ENCODE measurements around the gene NEU4.
"Not testable (repeated sequence)": the region's sequence is repeated elsewhere in the genome, so short reads cannot be mapped to it uniquely, and the experiment has no call there.

Gene NEU4

DNA sequence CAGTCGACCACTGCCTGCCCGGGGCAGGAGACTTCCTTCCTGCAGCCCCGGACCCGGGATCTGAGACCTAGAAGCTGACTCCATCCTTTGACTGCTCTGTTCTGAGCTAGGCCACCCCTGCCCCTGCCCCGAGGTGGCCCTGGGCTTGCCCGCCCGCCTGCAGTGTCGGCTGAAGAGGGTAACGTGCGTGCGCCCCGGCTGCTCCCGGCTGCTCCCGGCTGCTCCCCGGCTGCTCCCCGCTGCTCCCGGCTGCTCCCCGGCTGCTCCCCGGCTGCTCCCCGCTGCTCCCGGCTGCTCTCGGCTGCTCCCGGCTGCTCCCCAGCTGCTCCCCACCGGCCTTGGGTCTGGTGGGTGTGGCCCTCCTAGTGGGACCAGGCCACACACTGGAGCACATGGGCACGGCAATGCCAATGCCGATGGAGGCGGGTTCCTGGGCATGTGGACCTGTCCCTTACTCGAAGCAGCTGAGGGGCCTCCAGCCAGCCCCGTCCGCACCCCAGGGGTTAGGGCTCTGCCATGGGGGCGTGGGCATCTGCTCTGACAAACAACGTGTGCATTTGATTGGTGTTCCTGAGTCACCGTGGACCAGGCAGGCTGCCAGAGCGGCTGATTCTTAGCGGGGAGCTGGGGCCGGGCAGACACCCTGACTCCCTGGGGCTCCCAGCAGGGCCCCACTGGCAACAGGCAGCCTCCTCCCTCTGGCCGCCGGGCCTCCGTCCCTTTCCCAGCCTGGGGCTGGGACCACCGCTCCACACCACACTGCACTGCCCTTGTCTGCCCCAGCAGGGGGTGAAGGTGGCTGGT is 34.4 kb upstream of the NEU4 start:
- peak; percentile 12 for DNase-seq (ENCODE audit: low read depth, low spot score)

DNA sequence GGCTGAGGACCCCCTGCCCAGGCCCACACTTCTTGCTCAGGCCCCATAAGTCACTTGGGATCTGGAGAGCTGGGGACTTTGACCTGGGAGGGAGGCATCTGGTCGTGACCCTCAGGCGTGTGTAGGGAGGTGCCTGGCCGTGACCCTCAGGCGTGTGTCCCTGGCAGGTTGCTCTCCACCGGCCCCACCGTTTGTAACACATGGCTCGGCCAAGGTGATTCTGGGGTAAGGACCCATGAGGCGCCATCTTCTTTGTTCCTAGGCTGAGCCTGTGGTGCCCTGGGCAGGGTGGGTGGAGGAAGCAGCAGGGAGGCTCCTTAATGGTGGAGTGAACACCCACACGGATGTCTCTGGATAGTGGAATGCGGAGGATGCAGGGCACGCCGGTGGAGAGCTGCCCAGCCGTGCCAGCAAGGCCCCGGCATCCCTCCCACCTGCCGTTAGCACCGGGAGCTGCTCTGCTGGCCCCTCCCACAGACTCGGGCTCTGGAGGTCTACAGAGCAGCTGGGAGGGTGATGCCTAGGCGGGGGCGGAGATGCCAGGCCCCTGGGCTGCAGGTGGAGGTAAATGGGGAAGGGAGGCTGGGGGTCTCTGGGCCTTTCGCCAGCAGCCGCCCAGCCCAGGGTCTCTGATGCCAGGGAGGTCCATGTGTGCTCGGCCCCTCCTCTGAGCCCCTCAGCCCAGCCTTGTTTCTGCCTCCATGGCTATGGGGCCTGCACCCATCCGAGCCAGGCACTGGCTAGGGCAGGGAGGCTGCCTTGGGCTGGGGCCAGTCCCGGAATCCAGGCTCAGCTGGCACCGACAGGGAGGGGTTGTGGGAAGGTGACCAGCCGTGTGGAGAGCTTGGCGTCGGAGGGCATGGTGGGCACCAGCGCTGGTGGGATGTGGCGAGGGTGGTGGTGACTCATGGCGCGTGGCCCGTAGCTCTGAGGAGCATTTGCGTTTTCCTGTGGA is 33.5 kb upstream of the NEU4 start:
- DNase-seq (ENCODE audit: low read depth, low spot score) = no peak

DNA sequence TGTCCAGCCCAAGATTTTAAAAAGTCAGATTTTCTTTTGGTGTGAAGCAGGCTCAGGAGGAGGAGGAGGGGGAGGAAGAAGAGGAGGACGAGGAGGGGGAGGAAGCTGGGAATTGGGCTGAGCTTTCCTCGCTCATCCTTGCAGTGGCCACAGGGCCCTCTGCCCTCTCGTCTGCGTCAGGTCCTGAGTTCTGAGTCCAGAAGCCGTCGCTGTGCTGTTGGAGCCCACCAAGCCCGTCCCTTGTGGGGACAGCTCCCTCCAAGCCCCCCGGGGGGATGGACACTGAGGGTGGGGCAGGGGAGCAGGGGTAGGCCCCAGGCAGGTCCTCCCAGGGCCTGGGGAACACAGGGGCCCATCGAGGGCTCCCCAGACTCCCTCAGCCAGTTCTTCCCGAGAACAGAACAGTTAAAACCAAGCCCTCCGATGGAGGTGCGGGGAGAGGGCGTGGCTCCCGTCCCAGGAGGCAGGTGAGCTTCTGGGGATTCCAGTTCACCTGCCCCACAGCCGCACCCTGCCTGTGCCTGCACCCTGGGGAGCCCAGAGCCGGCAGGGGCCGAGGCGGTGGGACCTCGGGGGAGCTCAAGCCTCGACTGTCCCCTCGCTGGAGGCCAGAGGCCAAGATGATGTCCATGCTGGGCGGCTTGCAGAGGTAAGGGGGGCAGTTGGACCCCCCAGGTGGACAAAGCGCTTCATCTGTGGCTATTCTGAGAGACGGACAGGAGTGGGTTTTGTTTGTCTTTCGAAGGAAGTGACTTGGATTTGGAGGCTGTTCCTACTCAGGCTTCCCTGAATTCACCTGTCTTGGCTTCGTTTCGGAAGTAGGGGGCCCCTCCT is 32.4 kb upstream of the NEU4 start, which contains the start of gene GAL3ST2:
TSS of gene GAL3ST2 (plus strand) at position 487 of the 834 bp plus-strand sequence. CDS start at position 621, 134 bp downstream.
- no peak for DNase-seq (ENCODE audit: low read depth, low spot score)

DNA sequence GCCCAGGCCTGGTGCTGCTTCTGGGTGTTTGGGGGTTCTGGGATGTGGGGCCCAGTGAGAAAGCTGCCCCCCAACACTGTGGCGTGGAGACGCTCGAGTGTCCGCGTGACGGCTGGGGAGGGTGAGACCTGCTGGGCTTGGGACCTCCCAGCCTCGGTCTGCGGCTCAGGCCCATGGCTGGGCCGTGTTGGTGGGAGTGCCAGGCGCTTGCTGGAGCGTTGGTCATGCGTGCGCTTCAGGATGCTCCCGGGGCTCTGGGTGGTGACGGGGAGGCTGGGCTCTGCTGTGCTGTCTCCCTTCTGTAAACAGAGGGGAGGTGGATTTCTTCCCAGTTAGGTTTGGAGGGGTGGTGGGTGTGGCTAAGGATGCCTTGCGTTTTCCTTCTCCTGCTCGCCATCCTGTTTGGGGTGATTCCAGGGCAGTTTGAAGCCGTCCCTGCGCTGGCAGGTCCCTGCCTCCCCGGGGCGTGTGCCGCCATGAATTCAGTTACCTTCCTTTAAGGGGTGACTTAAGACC is 31.8 kb upstream of the NEU4 start:
- no peak for DNase-seq (ENCODE audit: low read depth, low spot score)

DNA sequence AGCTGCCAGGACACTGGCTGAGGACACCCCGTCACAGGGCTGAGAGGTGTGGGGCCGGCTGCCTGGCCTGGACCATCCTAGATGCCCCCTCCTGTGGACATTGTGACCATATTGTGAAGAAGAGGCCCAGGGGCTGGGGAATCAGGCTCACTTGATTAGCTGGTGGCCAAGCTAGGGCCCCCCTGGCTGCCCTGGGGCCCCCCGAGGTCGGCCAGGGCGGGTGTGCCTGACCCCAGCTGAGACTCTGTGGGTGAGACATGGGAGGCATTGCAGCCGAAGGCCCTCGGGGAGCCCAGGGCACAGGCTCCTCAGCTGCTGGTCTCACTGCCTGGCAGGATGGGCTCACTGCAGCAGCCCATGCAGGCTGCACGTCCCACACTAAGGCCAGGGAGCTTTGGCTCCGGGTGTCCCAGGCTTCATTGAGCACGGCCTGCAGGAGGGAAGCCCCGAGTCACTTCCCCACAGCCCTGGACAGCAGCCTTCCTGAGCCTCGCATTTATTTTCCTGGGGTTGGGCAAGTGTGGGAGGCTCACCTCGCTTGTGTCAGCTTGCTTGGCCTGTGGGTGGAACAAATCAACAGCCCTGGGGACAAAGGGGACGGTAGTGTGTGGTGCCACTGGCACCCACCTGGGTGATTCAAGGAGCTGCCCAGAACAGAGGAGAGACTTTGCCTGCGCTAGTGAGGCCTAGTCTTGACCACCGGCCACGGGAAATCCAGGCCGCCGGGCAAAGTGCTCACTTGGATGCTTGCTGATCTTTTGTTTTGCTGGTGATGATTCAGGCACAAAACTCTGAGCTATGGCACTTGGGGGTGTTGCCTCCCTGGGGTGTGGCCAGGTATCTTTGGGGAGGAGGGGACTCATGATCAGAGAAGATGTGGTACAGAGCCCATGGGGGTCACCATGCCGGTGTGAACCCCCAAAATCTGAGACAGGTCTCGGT is 31.0 kb upstream of the NEU4 start:
- no peak for DNase-seq (ENCODE audit: low read depth, low spot score)

GRCh38 chr2:241780939-241781569 is 27.9 kb upstream of the NEU4 start:
- no peak for DNase-seq (ENCODE audit: low read depth, low spot score)

- not testable (repeated sequence) for DNase-seq (ENCODE audit: low read depth, low spot score)
Measured at GRCh38 chr2:241782053-241782452, 26.9 kb upstream of the NEU4 start.

- DNase-seq (ENCODE audit: low read depth, low spot score) = no peak
Measured at GRCh38 chr2:241788135-241788534, 20.9 kb upstream of the NEU4 start.

DNA sequence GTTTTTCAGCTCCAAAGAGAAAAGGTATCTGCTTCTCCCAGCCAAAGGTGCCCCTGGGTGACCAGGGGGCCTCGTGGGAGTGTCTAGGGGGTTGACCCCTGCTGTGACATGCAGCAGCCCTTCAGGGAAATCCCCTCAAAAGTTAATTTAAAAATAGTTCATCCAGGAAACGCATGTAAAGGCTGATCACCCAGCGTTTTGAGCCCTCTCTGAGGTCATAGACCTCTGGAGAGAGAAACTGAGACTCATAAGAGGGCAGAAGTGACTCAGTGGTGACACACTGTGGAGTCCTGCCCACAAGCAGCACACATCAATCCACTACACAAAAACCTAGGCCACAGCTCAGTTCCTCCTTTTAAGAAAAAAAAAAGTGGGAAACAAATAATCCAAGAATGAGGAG is 20.4 kb upstream of the NEU4 start:
- no peak for DNase-seq (ENCODE audit: low read depth, low spot score)

GRCh38 chr2:241791385-241791784 is 17.6 kb upstream of the NEU4 start:
- DNase-seq (ENCODE audit: low read depth, low spot score) = not testable (repeated sequence)

DNA sequence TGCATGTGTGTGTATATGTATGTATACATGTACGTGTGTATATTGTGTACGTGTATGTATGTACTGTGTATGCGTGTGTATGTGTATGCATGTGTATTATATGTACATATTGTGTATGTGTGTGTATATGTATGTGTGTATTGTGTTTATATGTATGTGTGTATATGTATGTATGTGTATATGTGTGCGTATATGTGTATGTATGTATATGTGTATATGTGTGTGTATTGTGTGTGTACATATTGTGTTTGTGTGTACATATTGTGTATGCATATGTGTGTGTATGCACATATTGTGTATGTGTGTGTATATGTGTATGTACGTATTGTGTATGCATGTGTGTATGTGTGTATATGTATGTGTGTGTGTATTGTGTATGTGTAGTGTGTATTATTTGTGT is 15.6 kb upstream of the NEU4 start:
- DNase-seq (ENCODE audit: low read depth, low spot score) = no peak

DNA sequence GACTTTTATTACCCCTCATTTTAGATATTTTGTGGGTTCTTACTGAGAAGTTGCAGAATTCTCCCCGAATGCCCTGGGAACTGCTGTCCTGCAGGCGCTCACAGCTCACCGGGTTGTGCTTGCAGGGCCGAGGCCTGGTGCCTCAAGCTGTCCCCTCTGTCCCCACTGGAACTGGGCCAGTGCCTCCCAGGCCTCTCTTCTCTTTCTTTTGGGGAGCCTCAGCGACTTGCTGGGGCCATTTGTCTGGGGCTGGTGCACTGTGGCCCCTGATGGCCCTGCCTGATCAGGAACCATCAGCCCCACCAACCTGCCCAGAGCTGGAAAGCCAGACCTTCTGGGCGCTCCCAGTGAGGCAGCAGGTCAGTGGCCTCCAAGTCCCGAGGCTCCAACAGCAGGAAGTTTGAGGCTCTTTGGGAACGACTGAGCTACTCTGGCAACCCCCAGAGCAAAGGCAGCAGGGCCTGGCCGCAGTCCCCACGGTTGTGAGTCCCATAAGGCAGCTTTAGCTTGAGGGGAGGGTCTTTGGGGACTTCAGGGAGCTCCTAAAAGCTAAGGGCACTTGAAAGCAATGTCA is 14.7 kb upstream of the NEU4 start:
- no peak for DNase-seq (ENCODE audit: low read depth, low spot score)

GRCh38 chr2:241795021-241795999 is 13.7 kb upstream of the NEU4 start:
- no peak for DNase-seq (ENCODE audit: low read depth, low spot score)

- DNase-seq (ENCODE audit: low read depth, low spot score) = no peak
Measured at GRCh38 chr2:241796209-241796608, 12.8 kb upstream of the NEU4 start.

DNA sequence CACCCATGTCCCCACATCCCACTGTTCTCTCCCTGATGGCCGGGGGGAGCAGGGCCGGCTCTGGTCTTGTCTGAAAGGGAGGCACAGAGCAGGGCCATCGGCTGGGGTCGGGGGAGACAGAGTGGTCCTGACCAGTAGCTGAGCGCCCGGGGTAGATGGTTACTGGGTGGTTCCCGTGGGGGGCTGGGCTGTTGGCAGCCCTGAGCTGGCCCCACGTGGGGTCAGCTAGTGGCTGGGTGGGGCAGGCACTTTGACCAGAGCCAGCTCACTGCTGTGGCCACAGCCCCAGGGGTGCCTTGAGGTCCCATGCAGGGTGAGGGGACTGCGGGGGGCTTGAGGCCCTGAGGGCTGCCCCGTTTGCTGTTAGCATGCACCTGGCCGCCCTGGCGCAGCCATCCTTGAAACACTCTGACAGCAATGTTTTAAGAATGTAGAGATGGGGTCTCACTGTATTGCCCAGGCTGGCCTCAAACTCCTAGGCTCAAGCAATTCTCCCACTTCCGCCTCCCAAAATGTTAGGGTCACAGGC is 12.3 kb upstream of the NEU4 start:
- no peak for DNase-seq (ENCODE audit: low read depth, low spot score)

- DNase-seq (ENCODE audit: low read depth, low spot score) = no peak
Measured at GRCh38 chr2:241797441-241798080, 11.4 kb upstream of the NEU4 start.

DNA sequence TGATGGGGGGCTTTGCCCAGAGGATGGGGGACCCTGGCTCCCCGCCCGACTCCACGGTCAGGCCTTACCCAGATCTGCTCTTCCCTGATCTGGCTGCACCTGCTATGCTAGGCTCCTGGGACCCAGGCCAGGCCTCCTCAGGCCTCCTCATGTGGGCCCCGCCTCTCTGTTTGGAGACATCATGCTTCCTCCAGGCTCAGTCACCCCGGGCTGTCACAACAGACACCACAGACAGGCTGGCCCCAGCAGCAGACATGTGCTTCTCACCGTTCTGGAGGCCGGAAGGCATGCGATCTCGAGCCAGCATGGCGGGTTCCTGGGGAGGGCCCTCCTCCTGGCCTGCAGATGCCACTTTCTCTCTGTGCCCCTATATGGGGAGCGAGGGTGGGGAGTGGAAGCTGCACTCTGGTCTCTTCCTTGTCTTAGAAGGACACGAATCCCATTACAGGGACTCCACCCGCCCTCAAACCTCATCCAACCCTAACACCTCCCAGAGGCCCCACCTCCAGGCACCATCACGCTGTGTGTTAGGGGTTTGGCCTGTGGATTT is 10.8 kb upstream of the NEU4 start:
- DNase-seq (ENCODE audit: low read depth, low spot score) = no peak
